BLaER1 treated with 17β-estradiol and CSF1 and Interleukin-3, amounts not matched to agents 10 nM and 100 nM (cell line): ENCODE data around the gene PIM1.
A peak's percentile ranks its signal among the peaks of the same experiment; 100 is the strongest.

Source experiments
- H3K27ac ChIP-seq, 11 experiments: shearing (Covaris generic); formaldehyde crosslinking; 2 replicates each; pipeline ENCODE4 v1.8.1; 2022
- H3K27me3 ChIP-seq, 11 experiments: shearing (Covaris generic); formaldehyde crosslinking; 2 replicates each; pipeline ENCODE4 v1.8.1; 2022
- H3K36me3 ChIP-seq, 11 experiments: shearing (Covaris generic); formaldehyde crosslinking; 2 replicates each; pipeline ENCODE4 v1.8.1; 2022
- H3K4me1 ChIP-seq, 10 experiments: shearing (Covaris generic); formaldehyde crosslinking; 2 replicates each; pipeline ENCODE4 v1.8.1; 2022
- H3K4me2 ChIP-seq, 11 experiments: shearing (Covaris generic); formaldehyde crosslinking; 2 replicates each; pipeline ENCODE4 v1.8.1; 2022
- H3K4me3 ChIP-seq, 10 experiments: shearing (Covaris generic); formaldehyde crosslinking; 2 replicates each; pipeline ENCODE4 v1.8.1; 2022
- H3K9ac ChIP-seq, 11 experiments: shearing (Covaris generic); formaldehyde crosslinking; 2 replicates each; pipeline ENCODE4 v1.8.1; 2022
- H3K9me3 ChIP-seq, 11 experiments: shearing (Covaris generic); formaldehyde crosslinking; replicated peaks in 1 of 11; 2 replicates each; pipeline ENCODE4 v1.8.1; 2022
- H4K20me1 ChIP-seq, 11 experiments: shearing (Covaris generic); formaldehyde crosslinking; 2 replicates each; pipeline ENCODE4 v1.8.1; 2022
- Cebpa-rat ChIP-seq, 11 experiments: shearing (Covaris generic); IDR thresholded peaks; 2 replicates each; pipeline ENCODE4 v1.8.1; 2022

The PIM1 gene

DNA sequence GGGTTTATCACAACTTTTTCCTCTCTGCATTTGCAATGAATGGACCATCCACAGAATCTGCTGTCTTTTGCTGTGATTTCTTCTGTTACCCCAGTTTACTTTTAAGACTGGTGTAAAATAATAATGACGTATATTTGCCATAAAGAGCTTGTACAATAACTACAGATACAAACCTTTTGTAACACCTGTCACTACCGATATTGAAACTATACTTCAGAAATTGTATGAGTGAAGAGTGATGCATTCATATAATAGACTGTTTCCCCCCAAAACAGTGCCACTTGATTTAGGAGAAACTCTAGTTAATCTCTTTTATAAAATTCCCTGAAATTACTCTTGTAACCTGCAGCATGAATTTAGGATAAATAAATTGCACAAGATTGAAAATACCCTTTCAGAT lies 26.4 kb upstream of the PIM1 start:
- no peak for TF ChIP-seq Cebpa-rat (IDR thresholded peaks at IDR 0.05)
- Histone ChIP-seq H3K4me1 (peaks cover 14 to 38% (median 29%) of the 10 kb centered on the region in 10 experiments; a peak in 19 of 20 replicates), H3K27ac (peak overlapping the region in 1 of 11 experiments; percentile 55; a peak in 1 of 22 replicates)

GRCh38 chr6:37145443-37145842 lies 24.5 kb upstream of the PIM1 start:
- H4K20me1 ChIP-seq, result no peaks in the 10 kb centered on the region
- no peaks in the 10 kb centered on the region for H3K9me3 ChIP-seq
- no peaks in the 10 kb centered on the region for H3K36me3 ChIP-seq
- no peak overlapping the region for H3K27ac ChIP-seq
- no peak overlapping the region for H3K9ac ChIP-seq
- H3K27me3 ChIP-seq, result no peaks in the 10 kb centered on the region
- H3K4me1 ChIP-seq, result peaks cover 30 to 57% (median 47%) of the 10 kb centered on the region in 10 experiments
- no peak overlapping the region; a peak in 1 of 22 replicates for H3K4me2 ChIP-seq
- no peak overlapping the region for H3K4me3 ChIP-seq
- no peak for TF ChIP-seq Cebpa-rat (IDR thresholded peaks at IDR 0.05)

More for the DNA sequence above, 26.4 kb upstream of the PIM1 start:
- no peaks in the 10 kb centered on the region for H4K20me1 ChIP-seq
- no peaks in the 10 kb centered on the region for H3K9me3 ChIP-seq
- H3K4me2 ChIP-seq, result no peak overlapping the region
- no peak overlapping the region for H3K9ac ChIP-seq
- no peaks in the 10 kb centered on the region for H3K27me3 ChIP-seq
- no peaks in the 10 kb centered on the region for H3K36me3 ChIP-seq
- no peak overlapping the region for H3K4me3 ChIP-seq

DNA sequence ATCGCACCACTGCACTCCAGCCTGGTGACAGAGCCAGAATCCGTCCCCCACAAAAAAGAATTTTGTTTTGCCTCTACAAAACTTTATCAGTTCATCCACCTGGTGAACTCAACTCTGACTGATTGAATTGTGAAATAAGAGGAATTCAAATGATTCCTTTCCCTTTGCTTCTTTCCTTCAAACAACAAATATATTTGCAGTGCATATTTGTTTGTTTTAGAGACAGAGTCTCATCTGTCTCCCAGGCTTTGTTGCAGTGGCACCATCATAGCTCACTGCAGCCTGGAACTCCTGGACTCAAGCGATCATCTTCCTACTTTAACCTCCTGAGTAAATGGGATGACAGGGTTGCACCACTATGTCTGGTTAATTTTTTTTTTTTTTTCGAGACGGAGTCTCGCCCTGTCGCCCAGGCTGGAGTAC lies 23.2 kb upstream of the PIM1 start:
- Histone ChIP-seq H3K9me3 (no peaks in the 10 kb centered on the region), H4K20me1 (no peaks in the 10 kb centered on the region), H3K27me3 (no peaks in the 10 kb centered on the region), H3K4me2 (no peak overlapping the region), H3K4me1 (peaks cover 28 to 58% (median 50%) of the 10 kb centered on the region in 10 experiments), H3K4me3 (no peak overlapping the region), H3K36me3 (no peaks in the 10 kb centered on the region), H3K9ac (no peak overlapping the region), H3K27ac (peak overlapping the region in 2 of 11 experiments; percentile 1 to 27; a peak in 1 of 22 replicates)
- no peak for TF ChIP-seq Cebpa-rat (IDR thresholded peaks at IDR 0.05)

DNA sequence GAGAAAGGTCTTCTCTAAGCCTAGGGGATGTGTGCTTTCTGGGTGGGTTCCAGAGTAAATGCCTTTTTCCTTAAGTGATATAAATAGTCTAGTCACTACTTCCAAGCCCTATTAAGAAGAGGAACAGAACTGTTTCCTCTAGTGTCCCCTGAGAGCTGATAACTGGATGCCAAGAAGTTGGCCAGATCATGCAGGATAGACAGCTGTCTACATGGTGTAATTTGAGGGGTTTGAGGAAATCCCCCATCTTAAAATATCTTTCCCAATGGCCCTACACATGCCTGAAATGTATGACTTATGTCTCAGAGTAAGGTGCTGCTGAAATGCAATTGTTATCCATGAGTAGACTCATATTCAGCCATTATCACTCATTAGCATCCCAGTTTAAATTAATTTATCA lies 20.2 kb upstream of the PIM1 start:
- TF ChIP-seq Cebpa-rat (IDR thresholded peaks at IDR 0.05), result peak in 1 of 11 experiments; percentile 49; a peak in 2 of 22 replicates
- Histone ChIP-seq H4K20me1 (no peaks in the 10 kb centered on the region), H3K4me2 (peak overlapping the region; percentile 73 to 87 (median 83)), H3K36me3 (no peaks in the 10 kb centered on the region), H3K27ac (peak overlapping the region; percentile 7 to 88 (median 81); a peak in 20 of 22 replicates), H3K9ac (peak overlapping the region in 9 of 11 experiments; percentile 36 to 71 (median 65); a peak in 16 of 22 replicates), H3K4me3 (peak overlapping the region in 4 of 10 experiments; percentile 10 to 22 (median 14); a peak in 3 of 20 replicates), H3K9me3 (no peaks in the 10 kb centered on the region), H3K4me1 (peaks cover 23 to 56% (median 44%) of the 10 kb centered on the region in 10 experiments), H3K27me3 (no peaks in the 10 kb centered on the region)

DNA sequence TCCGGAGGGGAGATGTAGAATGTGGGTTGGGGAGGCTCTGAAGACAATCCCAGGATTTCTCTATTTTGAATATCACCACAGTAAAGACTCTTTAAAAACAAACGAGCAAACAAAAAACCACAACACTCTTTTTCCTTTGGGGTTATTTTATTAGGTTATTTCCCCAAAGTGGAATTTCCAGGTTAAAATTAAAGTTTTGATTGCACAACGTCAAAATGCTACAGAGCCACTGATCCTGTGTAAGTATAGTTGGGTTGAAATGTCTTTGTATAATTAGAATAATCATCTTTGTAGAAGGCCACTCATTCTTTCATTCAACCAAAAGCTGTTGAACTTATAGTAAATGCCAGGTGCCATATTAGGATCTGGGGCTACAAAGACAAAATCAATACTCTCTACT lies 19.6 kb upstream of the PIM1 start:
- peak overlapping the region in 9 of 11 experiments; percentile 36 to 71 (median 65); a peak in 14 of 22 replicates for H3K9ac ChIP-seq
- H3K4me3 ChIP-seq, result peak overlapping the region in 4 of 10 experiments; percentile 10 to 22 (median 14); a peak in 1 of 20 replicates
- no peaks in the 10 kb centered on the region for H4K20me1 ChIP-seq
- no peaks in the 10 kb centered on the region for H3K27me3 ChIP-seq
- TF ChIP-seq Cebpa-rat (IDR thresholded peaks at IDR 0.05), result no peak
- peaks cover 27 to 56% (median 45%) of the 10 kb centered on the region in 10 experiments for H3K4me1 ChIP-seq
- no peaks in the 10 kb centered on the region for H3K36me3 ChIP-seq
- H3K4me2 ChIP-seq, result peak overlapping the region; percentile 73 to 87 (median 83)
- H3K9me3 ChIP-seq, result no peaks in the 10 kb centered on the region
- H3K27ac ChIP-seq, result peak overlapping the region in 10 of 11 experiments; percentile 49 to 88 (median 83); a peak in 19 of 22 replicates

DNA sequence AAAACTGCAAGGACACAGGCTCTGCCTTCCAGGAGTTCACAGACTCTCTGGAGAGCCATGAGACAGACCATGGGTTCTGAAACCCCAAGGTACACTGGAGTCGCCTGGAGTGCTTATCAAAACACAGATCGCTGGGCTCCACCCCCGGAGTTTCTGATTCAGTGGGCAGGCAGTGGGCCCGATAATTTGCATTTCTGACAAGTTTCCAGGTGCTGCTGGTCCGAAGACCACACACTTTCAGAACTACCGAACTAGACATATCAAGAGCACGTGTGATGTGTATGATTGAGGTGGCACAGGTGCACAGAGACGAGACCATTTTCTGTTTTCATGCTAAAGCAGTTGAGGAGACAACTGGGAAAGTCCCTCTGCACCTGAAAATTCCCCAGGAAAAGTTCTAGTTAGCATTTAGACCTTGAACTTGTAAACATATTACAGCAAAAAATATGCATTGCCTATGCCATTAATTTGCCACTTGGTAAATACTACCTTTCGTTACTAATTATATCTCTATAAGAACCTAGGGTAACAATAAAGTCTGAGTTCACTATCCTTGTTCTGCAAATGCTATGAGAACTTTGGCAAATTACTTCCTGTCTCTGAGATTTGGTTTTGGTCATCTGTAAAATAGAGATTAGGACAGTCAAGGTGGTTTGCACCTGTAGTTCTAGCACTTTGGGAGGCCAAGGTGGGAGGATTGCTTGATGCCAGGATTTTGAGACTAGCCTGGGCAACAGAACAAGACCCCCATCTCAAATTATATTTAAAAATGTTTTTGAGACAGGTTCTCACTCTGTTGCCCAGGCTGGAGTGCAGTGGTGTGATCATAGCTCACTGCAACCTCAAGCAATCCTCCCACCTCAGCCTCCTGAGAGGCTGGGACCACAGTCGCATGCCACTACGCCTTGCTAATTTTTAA lies 14.3 kb upstream of the PIM1 start:
- H3K27ac ChIP-seq, result no peak overlapping the region; a peak in 1 of 22 replicates
- H3K9ac ChIP-seq, result 0 out of 22 replicates have a peak overlapping the region, but pooled peaks of 1 of the 11 experiments have one; percentile 29
- no peak overlapping the region for H3K4me3 ChIP-seq

GRCh38 chr6:37158508-37158907 lies 11.4 kb upstream of the PIM1 start:
- no peak overlapping the region for H3K4me3 ChIP-seq
- no peaks in the 10 kb centered on the region for H3K27me3 ChIP-seq
- no peak overlapping the region for H3K27ac ChIP-seq
- H3K9ac ChIP-seq, result no peak overlapping the region
- TF ChIP-seq Cebpa-rat (IDR thresholded peaks at IDR 0.05), result no peak
- no peaks in the 10 kb centered on the region for H3K9me3 ChIP-seq
- H3K36me3 ChIP-seq, result no peaks in the 10 kb centered on the region
- H4K20me1 ChIP-seq, result no peaks in the 10 kb centered on the region
- H3K4me1 ChIP-seq, result peaks cover 23 to 47% (median 36%) of the 10 kb centered on the region in 10 experiments
- no peak overlapping the region for H3K4me2 ChIP-seq

More for the DNA sequence above, 14.3 kb upstream of the PIM1 start:
- H4K20me1 ChIP-seq, result no peaks in the 10 kb centered on the region
- H3K36me3 ChIP-seq, result no peaks in the 10 kb centered on the region
- H3K4me1 ChIP-seq, result peaks cover 25 to 44% (median 33%) of the 10 kb centered on the region in 10 experiments
- H3K4me2 ChIP-seq, result peak overlapping the region; percentile 19 to 71 (median 55); a peak in 21 of 22 replicates
- H3K9me3 ChIP-seq, result no peaks in the 10 kb centered on the region
- no peak for TF ChIP-seq Cebpa-rat (IDR thresholded peaks at IDR 0.05)
- H3K27me3 ChIP-seq, result no peaks in the 10 kb centered on the region

DNA sequence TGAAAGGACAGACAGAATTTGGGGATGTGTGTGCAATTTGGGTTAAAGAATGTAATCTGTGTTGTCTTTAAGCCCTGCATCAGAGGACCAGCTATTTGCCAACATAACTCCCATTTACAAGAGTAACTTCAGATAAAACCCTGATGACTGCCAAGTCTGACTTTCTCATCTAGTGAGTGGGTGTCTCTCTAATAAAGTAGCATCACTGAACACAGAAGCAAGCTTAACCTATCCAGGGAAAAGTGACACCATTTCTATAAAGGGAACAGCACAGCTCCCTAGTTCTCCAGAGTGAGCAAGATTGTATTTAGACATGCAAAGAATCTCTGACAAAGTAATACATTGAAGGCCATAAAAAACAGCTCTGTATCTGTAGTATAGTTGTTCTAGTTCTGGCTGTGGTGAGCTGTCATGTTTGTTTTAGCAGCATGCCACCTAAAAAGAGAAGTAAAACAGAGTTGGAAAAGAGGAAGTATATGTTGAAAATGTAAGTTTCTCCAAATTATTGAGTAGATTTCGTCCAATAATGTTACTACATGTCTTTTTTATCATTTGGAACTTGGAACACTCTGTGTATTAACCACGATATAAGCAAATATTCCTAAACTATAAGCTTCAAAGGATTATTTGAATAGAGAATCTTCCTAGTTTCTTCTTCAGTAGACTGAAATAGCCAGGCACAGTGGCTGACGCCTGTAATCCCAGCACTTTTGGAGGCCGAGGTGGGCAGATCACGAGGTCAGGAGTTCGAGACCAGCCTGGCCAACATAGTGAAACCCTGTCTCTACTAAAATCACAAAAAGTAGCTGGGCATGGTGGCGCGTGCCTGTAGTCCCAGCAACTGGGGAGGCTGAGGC lies 8.8 kb upstream of the PIM1 start:
- Histone ChIP-seq H3K9ac (peak overlapping the region in 8 of 11 experiments; percentile 3 to 58 (median 40); a peak in 11 of 22 replicates), H3K4me3 (no peak overlapping the region), H3K36me3 (no peaks in the 10 kb centered on the region), H3K9me3 (no peaks in the 10 kb centered on the region), H4K20me1 (no peaks in the 10 kb centered on the region), H3K27me3 (no peaks in the 10 kb centered on the region), H3K4me1 (peaks cover 8 to 34% (median 20%) of the 10 kb centered on the region in 10 experiments; a peak in 18 of 20 replicates), H3K27ac (peak overlapping the region in 9 of 11 experiments; percentile 32 to 74 (median 59); a peak in 18 of 22 replicates), H3K4me2 (peak overlapping the region in 8 of 11 experiments; percentile 30 to 85 (median 68); a peak in 16 of 22 replicates)
- TF ChIP-seq Cebpa-rat (IDR thresholded peaks at IDR 0.05), result no peak
